NCI-H524 treated with DMSO at 0.1 percent for 48 hours (cell line): ENCODE data around the gene TLN1.

Experiments
- DNase-seq: peaks from one replicate; lab custom pipeline; 2025; lab: John Stamatoyannopoulos, UW

Gene TLN1

DNA sequence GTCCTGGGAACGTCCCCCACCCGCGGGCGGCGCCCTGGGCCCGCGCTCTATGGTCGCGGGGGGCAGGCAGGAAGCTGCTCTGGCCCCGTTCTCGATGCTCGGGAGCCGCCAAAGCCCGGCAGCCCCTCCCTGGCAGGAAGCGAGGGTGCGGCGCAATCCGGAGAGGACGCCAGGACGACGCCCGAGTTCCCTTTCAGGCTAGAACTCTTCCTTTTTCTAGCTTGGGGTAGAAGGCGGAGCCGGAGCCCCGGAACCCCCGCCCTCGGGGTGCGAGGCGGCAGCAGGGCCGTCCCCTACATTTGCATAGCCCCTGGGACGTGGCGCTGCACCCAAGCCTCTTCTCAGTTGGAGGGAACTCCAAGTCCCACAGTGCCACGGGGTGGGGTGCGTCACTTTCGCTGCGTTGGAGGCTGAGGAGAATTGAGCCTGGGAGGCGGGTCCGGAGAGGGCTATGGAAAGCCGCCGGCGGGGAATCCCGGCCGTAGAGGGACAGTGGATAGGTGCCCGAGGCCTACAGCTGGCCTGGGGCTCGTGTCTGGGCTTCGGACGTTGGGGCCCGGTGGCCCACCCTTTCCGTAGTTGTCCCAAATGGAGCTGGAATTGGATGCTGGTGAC is at the start of gene TLN1, which contains the start of gene CREB3:
TLN1 (minus strand) TSS at position 11 of the 615 bp plus-strand sequence. CDS start 6,501 bp downstream, outside the sequence.
CREB3 (plus strand) TSS at position 482 of the 615 bp plus-strand sequence; CDS start at position 589, 107 bp downstream.
- peak; percentile 68 for DNase-seq

GRCh38 chr9:35781066-35781465 is 49.1 kb upstream of the TLN1 start:
- no peak for DNase-seq

GRCh38 chr9:35778496-35778895 is 46.5 kb upstream of the TLN1 start:
- DNase-seq = no peak

- no peak for DNase-seq
Observed at GRCh38 chr9:35776018-35776417, 44.0 kb upstream of the TLN1 start.

GRCh38 chr9:35774907-35775635 is 43.1 kb upstream of the TLN1 start:
- DNase-seq = no peak

GRCh38 chr9:35771943-35772342 is 39.9 kb upstream of the TLN1 start:
- no peak for DNase-seq

DNA sequence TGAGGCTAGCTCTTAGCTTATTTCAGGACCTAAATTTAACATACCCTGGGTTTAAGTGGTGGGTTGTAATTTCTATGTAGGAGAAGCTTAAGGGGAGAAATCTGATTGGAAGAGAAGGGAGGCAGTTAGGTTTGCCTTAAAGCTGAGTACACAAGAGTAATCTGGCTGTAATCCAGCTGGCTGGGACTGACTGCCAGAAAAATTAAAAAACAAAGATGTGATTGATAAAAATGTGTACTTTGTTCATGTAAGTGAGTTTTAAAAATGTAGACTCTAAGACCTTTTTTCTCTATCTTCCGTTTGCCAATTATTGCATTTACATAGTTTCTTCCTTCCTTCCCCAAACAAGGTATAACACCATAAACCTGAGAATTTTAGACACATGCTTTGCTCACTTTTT is 39.5 kb upstream of the TLN1 start:
- DNase-seq = no peak

- DNase-seq = no peak
Observed at GRCh38 chr9:35771075-35771433, 39.1 kb upstream of the TLN1 start.

GRCh38 chr9:35769763-35770162 is 37.8 kb upstream of the TLN1 start:
- no peak for DNase-seq

- no peak for DNase-seq
Observed at GRCh38 chr9:35767458-35767857, 35.5 kb upstream of the TLN1 start.

DNA sequence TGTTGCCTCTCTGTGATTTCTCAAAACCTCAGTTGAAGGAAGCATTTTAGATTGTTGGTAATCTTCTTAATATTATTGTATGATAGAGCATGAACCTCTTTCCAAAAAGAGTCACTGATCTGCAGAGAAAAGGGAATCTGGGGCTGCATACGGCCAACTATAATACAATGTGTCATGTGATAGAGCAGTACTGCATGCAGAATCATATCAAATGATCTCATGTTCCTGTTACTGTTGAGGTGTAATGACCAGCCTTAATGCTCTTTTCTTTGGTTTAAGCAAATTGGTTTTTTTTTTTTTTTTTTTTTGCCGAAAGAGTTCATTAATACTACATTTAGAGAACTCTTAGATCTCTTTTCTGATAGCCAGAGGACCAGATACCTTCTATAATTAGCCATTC is 35.0 kb upstream of the TLN1 start:
- DNase-seq = no peak

DNA sequence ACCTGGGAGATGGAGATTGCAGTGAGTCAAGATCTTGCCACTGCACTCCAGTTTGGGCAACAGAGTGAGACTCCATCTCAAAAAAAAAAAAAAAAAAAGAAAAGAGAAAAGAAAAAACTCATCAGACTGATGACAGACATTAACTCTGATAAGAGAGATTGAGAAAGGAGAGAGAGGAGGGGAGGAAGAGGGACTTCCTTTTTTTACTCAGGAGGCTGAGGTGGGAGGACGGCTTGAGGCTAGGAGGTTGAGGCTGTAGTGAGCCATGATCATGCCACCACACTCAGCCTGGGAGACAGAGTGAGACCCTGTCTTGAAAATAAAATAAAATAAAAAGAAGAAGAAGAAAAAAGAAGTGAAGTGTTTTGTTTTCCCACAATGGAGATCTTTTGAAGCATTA is 31.8 kb upstream of the TLN1 start:
- no peak for DNase-seq

DNA sequence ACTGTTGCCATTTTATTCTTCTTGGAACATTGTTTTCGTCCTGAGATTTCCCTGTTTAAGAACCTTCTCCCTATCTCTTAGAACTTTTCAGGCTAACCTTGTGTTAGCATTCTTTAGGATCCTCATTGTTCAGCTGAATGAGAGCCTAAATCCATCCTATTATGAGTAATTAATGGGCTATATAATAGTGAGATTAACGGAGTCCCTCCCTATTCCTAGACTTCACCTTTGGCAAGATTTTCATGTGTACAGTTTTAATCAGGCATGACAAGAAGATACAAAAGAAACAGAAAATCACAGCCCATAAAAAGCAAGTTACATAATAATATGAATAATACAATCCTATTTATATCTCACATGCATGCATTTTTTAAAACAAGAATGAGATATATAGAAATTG is 31.2 kb upstream of the TLN1 start:
- DNase-seq = no peak

- no peak for DNase-seq
Observed at GRCh38 chr9:35760651-35761050, 28.7 kb upstream of the TLN1 start.

DNA sequence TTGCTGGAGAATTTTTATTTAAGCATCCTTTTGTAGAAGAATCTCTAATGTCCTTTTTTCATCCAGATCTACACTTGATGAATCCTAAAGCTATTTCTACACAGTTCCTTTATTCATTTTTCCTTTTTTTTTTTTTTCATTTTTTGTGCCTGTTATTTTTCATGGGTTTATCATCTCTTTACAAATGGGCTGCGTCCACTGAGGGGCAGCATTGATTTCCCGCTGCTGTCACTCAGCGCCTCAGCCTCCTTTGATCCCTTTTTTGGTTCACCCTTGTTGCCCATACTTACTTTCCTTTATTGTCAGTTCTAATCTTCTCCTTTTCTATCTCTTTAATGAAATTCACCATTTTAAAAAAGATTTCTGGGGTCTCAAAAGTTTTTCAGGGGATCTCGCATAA is 27.8 kb upstream of the TLN1 start:
- no peak for DNase-seq

DNA sequence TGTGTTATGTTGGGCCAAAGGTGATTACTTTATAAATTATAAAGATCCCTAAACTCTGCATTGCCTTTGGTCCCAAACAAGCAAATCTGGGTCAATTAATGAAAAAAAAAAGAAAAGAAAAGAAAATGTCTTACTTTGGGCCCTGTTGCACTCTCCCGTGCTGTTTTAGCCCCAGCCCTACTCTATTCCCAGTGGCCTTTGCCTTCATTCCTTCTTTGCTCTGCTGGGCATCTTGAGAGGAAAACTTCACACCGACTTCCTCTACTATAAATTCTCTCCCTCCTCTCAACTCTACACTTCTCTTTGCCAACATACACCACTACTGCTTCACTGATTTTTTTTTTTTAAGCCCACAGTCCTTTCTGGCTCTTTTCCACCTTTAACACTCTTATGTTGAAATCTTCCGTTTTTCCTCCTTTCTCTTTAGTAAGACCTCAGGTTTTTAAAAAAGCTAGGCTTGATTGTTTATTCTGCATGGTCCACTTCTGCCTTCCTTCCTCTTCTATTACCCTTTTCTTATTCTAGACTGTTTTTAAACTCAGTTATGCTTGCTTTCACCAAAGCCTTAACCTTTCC is 26.6 kb upstream of the TLN1 start:
- no peak for DNase-seq

GRCh38 chr9:35757892-35758275 is 25.9 kb upstream of the TLN1 start:
- no peak for DNase-seq

DNA sequence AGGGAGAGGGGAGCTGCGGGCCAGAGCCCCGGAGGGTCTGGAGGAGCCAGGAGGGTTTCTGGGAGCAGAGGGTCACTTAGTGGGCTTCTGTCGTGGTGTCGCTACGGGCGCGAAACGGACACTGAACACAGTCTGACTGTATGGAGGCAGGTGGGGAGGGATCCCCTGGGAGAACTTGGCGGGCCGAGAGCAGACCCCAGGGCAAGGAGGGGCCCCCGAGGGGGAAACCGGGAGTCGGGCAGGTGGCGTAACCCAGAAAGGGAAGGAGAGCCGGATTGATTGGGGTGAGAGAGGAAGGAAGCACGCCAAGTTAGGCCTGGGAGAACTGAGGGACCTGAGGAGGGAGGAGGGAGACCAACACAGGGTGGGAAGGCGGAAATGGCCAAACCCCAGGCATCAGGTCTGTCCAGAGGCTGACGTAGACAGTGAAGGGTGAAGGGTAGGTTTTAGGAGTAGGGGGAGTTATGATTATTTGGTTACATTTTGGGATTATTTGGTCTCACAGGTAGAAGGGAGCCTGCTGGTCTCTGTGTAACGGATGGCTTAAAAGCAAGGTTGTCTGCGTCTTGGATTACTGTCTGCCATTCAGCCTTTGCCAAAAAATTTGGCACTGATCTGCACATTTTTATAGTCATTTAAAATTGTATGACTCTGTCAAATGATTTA is 25.4 kb upstream of the TLN1 start:
- DNase-seq = no peak

DNA sequence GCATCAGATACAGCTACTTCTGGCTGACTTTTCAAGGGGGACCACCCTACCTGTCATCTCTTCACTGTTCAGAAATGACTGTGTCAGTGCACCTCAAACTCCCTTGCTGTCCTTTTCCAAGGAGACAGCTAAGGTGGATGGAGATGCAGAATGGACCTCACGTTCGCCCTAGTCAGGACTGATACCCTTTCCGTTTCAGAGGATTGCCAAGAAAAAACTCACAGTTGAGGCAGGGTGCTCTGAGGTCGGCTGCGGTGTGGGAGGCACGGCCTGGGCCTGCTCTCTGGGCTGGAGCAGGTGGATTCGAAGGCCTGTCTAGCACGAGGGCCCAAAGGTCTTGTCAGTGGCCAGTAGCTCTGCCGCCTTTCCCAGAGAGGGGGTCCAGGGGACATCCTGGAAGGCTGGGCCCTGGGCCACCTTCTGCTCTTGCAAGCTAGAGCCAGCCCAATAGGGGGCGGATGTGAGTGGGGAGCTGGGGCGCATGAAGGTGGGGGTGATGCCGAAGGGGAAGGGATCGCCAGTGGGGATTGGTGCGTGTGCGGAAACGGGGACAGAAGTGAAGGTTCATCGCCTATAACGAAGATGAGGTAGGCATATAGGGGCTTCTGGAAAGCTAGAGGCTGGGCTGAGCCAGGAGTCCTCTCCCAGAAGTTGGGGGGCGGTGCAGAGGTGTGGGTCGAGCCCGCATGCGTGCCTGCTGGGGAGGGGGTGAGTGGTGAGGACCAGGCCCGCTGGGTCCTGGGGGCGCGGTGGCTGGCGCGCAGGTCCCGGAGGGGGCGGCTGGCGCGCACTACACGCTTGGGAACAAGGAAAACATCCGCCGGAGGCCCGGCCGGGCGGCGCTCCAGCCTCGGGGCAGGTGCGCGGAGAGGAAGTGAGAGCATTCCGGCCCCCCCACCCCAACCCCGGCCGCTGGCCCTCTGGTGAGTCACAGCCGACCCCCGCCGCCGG is 24.6 kb upstream of the TLN1 start:
- DNase-seq = no peak

GRCh38 chr9:35755071-35755470 is 23.1 kb upstream of the TLN1 start:
- no peak for DNase-seq

DNA sequence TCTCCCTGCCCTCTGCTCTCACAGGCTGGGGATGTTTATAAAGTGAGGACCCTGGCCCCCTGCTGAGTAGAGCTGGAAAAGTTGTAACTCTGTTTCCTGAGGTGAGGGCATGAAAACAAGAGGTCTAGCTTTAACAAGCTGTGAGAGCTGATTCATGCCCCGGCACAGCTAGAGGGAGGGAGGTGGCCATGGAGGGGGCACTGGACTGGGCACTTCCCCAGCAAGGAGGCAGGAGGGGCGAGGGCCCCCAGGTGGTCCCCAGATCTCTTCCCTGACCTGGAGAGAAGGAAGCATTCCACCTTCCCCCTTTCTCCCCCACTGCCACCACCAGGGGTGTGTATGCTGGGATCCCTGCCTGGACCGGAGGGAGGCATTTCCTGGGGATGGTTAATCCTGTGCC is 22.3 kb upstream of the TLN1 start, which contains the start of gene MSMP:
MSMP (minus strand) TSS at position 13 of the 400 bp plus-strand sequence. CDS start 147 bp downstream, outside the sequence.
- no peak for DNase-seq

DNA sequence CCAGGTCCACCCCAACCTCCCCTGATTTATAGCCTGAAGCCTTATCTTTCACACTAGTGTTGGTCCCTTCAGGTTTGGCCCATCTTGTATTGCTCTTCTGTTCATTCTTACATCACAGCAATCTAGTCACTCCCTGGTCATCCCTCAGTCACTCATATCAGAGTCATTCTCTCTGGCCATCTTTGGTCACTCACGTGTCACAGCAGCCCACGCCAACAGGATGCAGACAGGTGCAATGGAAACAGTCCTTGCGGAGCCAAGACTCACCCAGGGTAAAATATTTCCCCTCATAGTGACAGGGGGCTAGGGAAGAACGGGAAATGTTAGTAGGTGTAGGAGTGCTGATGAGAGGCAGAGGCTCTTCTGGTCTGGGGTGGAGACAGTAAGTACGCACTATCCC is 21.5 kb upstream of the TLN1 start:
- DNase-seq = no peak
